ENCODE measurements around the gene GPR78.

GPR78 gene

DNA sequence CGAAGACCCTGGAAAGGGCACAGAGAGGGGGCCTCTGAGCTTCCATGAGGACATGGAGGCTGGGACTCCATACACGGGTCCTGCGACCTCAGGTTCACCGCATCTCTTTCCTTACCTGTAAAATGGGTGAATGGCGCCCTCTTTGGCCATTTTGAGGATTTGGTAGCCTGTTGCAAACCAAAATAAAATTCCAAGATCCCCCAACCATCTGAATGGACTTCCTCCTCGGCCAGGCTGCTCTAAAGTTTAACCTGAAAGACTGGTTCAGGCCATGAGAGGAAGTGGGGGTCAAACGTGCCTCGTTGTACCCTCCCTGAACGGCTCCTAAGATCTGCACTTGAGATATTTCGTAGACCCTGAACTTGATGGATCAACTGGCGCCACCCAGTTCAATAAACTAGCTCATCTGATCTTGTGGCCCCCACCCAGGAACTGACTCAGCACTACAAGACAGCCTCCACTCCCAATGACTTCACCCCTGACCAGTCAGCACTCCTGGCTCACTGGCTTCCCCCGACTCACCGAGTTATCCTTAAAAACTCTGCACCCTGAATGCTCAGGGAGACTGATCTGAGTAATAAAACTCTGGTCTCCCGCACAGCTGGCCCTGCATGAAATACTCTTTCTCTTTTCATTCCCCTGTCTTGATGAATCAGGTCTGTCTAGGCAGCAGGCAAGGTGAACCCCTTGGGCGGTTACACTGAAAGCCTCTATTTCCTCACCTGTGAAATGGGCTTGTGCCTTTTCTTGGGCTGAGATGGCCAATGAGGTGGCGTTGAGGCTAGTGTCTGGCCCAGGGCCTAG lies 32.9 kb upstream of the GPR78 start:
- DNase-seq (ENCODE audit: low read depth in 2 of 2) = no peak

DNA sequence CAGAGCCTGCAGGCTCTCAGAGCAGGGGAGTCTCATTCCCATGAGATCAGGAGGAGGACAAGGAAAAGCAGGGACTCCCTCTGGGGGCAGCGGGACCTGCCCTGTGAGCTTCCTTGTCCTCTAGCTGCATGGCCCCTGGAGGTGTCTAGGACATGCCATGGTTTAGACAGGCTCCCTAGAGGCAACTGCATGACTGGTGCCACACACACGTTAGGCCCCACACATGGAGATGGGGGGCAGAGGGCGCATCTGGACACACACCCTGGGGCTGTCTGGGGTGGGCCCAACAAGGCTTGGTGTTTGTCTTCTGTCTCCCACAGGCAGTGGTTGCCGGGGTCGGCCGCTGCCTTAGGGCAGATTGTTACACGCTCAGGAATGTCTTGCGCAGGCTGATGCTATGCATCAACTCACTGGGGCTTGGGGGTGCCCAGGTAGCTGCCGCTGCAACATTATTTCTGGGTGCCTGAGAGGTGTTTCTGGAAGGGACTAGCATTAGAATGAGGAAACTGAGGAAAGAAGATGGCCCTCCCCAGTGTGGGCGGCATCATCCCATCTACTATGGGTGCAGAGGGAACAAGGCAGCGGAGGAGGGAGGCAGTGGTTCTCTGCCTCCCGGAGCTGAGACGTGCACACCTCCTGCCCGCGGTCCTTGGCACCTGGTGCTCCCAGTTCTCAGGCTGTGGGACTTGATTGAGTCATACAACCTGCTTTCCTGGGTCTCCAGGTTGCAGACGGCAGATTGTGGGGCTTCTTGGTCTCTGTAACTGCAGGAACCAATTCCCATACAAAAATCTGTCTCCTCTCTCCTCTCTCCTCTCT lies 32.1 kb upstream of the GPR78 start:
- DNase-seq (ENCODE audit: low read depth in 2 of 2) = no peak

DNA sequence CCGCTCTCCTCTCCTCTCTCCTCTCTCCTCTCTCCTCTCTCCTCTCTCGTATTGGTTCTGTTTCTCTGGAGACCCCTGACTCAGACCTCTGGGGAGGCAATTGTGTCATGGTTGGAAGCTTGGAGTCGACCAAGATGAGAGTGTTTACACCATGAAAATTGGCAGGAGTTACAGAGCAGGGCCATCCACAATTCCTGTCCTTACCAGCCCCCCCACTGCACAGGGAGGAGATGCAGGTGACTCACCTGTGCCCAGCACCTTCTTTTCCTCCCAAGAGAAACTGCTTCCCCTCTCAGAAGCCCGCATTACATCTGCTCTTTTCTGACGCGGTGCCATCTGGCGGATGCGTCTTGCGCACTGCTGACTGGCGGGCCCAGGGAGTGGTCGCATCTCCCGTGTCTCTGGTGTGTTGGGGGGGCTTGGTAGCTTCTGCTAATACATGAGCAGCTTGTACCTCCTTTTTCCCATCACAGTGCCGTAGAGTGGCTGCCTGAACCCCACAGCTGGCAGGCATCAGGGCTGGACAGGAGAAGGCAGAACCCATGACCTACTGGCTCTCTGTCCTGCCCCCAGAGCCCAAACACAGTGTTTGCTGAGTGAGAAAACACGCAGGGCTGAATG lies 31.4 kb upstream of the GPR78 start:
- DNase-seq (ENCODE audit: low read depth in 2 of 2) = no peak

DNA sequence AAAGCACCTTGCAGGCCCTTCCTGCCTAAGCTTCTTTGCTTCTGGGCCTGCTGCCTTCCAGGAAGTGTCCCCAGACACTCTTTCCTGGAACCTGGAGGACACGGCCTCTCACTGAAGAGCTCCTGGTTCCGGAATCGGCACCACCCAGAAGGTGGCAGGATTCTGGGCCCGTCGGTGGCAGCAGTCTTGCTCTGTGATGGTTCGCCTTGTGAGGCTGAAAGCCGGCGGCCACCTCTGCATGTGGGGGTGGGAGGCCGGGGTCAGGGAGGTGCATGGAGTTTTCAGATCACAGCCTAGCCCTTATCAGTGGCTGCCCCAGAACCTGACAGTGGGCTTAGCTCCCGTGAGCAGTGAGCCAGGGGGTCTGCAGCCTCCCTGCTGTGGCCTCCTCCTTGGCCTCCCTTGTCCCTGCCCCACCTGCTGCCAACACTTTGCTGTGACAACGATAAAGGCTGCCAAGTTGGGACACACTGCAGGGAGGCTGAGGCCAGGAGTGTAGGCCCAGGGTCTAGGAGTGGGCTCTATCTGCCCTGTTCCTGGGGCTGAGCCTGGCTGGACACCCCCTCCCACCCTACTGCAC lies 30.8 kb upstream of the GPR78 start:
- DNase-seq (ENCODE audit: low read depth in 2 of 2) = no peak

DNA sequence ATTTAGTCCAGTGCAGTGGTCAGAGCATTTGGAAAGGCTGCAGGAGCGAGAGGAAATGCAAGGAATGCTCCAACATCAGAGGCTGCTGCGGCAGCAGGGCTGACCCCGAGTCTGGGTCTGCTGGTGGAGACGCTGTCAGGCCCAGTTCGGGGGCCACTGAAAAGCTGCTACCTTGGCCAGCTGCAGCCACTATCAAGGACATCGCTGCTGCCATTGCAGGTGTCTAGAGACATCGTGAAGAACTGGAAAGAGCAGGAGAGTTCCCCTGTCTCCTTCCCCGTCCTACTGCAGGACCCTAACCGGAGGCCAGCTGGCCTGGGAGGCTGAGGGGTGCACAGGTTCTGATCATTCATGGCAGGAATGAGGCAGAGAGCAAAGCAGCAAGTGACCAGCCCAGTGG lies 29.5 kb upstream of the GPR78 start:
- DNase-seq (ENCODE audit: low read depth in 2 of 2) = no peak

DNA sequence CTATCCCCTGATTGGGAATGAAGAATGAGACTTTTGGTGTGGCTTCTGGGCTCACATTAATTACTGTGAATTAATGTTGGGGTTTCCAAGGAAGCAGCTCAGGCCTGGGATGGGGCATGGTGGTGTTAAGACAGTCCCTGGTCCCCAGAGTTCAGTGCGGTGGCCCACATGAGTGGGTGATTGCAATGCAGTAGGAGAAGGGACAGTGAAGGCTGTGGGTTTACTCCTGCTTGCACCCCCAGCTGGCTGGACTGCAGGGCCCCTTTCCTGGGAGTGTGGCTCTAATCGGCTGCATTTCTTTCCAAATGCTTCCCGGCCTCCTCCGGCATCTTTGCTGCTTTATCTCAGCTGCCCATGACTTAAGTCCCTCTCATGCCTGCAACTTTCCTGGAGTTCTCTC lies 28.2 kb upstream of the GPR78 start:
- no peak for DNase-seq (ENCODE audit: low read depth in 2 of 2)

DNA sequence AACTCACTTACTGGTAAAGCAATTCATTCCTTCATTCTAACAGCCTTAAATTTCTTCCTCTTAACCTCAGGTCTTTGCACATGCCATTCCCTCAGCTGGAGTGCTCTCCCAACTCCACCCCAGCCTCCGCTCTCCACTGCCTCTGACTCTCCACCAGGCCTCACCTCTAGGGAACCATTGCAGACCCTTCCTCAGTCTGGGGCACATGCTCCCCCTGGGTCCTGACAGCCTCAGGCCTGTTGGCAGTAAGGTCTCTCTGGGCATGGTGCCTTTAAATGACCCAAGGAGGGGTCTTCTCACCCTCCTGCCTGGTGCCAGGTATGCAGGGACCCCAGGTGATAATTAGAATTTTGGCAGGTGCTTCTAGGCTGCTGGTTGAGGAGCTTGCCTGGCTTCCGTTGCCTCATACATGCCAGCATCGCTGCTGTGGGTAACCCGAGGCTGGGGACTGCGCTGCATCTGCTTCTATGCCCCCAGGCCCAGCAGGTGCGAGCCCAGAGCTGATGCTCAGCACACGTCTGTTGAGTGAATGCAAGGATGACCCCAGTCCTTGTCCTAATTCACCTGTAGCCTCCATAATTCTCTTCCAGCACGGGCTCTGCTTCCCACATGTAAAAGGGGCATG lies 27.5 kb upstream of the GPR78 start:
- DNase-seq (ENCODE audit: low read depth in 2 of 2) = no peak

DNA sequence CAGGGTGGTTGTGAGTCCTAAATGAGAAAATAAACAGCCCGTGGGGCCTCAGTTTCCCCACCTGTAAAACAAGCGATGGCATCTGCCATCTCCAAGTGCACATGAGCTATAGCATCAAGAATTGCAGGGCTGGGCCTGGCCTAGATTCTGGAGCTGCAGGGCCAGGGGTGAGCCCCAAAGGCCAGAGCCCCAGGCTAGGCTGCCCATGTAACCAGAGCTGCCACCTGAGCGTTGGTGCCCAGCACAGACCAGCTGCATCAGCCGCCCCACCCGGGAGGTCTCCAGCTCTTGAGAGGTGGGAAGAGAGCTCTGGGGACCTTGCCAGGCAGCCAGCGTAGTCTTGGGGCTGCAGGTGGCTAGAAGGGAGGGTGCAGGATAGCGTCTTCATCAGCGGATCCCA lies 27.0 kb upstream of the GPR78 start:
- DNase-seq (ENCODE audit: low read depth in 2 of 2) = no peak

DNA sequence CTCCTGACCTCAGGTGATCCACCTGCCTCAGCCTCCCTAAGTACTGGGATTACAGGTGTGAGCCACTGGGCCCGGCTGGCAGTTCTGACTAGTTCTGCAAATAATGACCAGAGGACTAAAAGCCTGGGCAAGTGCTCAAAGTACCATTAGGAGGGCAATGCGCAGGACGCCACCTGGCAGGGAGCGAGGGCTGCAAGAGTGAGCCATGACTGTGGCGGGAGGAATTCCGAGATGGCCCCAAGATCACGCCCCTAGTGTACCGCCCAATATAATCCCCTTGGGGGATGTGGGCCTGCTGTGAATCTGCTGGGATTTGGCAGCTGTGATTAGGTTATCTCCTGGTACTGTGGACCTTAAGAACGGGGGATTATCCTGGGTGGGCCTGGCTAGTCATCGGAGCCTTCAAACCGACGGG lies 26.2 kb upstream of the GPR78 start:
- DNase-seq (ENCODE audit: low read depth in 2 of 2) = no peak

DNA sequence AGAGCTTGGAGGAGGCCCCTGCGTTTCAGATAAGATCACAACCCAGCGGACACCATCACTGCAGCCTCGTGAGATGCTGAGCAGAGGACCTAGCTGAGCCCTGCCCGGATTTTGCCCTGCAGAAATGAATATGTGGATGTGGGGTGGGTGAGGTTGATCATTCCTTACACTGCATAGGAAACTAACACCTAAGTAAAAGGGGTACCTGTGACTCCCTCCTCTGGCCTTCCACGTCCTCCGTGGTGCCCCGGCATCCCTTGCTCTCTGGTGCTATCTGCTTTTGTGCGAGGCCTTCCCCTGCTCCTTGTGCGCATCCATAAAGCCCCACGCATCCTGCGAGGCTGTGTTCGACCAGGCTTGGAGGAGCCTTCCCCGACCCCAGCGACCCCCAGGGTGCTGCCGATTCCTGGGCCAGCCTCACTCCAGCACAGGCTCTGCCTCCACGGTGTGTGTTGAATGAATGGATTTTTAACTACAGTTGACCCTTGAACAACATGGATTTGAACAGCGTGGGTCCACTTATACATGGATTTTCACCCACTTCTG lies 25.6 kb upstream of the GPR78 start:
- DNase-seq (ENCODE audit: low read depth in 2 of 2) = no peak

DNA sequence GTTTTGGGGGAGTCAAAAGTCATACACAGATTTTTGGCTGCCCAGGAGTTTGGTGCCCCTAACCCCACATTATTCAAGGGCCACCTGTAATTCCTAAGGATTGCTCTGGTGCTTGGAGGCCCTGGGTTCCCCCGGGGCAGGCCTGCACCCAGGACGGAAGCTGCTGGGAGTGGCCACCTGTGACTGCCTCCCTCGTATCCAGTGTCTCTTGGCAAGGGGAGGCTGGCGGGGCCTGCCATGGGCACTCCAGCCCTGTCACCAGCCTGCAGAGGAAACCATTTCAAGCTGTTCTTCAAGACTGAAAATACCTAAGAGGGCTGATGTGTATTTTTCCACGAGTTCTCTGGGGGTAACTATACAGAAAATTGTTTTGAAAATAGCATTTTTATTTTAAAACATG lies 24.5 kb upstream of the GPR78 start:
- DNase-seq (ENCODE audit: low read depth in 2 of 2) = no peak

DNA sequence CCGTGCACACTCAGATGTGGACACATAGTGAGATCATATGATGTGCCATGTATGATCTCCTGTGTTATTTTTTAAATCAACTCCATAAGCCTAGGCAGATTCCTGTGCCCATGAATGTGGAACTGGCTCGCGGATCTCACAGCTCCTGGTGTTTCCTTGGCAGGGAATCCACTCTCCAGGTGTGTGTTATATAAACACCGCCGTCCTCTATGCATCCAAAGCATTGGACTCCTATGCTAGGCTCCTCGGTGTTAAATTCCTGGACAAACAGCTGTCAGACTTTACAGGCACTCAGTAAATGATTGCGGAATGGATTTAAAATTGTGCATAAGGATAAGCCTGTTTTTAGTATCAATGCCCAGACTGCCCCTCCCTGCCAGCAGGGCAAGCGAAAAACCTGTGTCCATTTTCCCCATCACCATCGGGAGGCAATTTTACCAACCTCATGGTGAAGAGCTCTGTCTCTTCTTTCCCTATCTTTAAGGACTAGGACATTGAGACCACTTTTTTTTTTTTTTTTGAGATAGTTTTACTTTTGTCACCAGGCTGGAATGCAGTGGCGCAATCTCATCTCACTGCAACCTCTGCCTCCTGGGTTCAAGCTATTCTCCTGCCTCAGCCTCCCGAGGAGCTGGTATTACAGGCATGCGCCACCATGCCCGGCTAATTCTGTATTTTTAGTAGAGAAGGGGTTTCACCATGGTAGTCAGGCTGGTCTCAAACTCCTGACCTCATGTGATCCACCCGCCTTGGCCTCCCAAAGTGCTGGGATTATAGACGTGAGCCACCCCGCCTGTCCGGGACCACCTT lies 23.6 kb upstream of the GPR78 start:
- no peak for DNase-seq (ENCODE audit: low read depth in 2 of 2)

DNA sequence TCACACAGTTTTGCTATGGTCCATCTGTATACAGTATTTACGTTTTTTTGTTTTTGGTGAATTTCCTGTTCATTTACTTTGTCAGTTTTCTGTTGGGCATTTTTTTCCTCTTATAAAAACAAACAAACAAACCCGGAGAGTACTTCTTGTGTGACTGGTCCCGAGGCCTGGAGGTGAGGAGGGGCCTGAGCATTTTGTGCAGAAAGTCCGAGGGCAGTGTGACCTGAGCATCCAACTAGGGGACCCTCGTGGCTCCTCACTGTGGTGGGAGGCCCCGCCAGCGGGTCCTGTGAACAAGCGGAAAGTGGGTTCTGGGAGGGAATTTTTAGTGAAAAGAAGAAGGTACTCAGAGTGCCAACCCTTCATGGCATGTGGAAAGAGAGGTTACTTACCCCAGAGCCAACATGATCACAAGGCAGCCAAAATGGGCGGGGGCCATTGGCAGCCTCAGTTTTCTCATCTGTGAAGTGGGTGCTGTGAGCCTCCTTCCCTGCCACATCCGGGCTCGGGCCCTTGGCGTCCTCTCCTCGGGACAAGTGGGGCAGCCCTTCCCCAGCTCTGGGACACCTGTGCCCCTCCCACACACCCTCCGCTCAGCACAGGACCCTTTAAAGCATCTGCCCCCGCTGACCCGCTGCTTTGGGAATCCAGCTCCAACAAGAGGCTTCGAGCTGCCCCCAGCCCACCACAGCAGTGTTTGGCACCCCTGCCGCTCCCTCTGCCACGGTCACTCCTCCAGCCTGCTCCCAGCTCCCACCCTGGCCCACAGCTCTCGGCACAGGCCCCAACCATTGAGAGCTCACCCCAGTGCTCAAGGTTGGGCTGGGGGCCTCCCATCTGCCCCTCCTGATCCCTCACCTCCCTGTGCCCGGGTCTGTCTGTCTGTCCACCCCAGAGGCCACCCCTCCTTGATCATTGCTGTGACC lies 22.8 kb upstream of the GPR78 start:
- no peak for DNase-seq (ENCODE audit: low read depth in 2 of 2)

DNA sequence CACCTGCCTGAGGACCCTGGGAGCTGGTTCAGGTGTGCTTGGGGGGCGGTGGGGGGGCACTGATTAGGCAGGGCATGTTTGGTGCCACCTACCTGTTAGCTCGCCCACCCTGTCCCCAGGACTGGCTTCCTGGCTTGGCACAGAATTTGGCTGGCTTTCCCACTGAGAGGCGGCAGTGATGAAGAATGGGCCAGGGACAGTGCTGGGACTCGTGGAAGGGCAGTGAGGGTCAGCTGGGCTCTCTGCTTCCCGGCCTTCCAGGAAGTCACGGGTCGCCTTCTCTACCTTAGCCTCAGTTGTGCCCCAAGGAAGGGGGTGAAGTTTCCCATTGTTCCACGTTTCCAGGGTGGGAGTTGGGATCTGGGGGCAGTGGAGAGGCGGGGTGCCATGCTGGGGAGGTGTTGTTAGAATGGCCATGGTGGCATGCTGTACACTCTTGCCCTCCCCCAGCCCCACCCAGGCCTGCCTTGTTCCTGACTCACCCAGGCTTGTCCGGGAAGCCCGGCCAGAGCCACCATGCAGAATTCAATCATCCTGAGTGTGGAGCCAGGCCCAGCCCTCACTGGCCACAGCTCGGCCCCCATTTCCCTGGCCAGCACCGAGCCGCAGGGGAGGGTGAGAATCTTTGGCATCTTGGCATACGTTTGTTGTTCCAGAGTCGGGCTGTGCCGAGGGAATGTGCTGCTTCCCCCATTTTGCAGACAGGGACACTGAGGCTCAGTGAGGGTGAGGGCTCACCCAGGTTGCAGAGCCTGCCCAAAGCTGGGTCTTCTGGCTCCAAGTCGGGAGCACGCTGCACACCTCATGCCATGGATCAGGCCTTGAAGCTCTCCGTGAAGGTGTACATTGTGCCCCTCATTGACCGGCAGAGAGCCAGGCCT lies 21.9 kb upstream of the GPR78 start:
- no peak for DNase-seq (ENCODE audit: low read depth in 2 of 2)

DNA sequence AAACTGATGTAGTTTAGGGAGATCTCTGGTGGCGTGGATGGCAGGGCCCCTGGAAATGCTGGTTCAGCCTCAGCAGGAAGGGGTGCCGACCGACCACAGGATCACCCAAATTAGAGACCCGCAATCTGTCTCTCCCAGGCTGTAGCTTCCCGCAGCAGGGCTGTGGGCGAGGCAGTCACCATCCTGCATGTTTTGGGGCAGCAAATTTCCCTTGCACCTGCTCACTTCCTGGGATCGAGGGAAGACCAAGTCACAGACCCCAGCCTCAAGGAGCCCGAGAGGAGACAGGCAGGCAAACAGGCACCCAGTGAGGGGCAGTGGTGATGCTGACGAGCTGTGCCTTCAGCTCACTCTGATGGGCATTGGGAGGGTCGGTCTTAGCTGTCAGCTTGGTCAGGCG lies 21.2 kb upstream of the GPR78 start:
- no peak for DNase-seq (ENCODE audit: low read depth in 2 of 2)

DNA sequence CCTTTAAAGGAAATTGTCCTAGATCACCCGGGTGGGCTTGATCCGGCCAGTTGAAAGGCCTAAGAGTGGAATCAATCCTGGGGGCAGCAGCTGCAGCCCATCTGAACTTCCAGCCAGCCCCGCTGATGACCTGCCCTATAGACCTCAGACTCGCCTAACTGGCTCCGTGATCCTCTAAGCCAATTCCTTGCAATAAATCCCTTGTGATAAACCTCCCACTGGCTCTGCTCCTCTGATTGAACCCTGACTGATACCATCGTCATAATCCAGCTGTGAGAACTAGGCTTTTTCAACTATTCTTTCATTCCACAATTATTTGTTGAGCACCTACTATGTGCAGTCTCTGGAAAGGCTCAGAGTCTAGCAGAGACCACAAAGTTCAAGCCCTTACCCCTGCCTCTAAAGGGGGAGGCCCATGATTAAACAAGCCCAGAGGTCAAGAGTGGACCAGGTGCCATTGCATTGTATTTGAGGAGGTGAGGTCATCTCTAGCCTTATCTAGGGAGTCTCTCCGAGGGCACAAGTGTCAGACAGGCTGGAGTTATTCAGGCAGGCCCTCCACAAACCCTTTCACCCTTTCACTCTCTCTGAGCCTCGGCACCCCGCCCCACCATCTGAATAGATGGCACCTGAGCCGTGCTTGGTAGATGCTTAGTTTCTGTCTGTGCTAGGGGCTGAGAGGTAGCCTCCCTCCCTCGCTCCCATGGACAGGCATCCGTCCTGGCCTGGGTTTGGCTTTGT lies 20.5 kb upstream of the GPR78 start:
- no peak for DNase-seq (ENCODE audit: low read depth in 2 of 2)

DNA sequence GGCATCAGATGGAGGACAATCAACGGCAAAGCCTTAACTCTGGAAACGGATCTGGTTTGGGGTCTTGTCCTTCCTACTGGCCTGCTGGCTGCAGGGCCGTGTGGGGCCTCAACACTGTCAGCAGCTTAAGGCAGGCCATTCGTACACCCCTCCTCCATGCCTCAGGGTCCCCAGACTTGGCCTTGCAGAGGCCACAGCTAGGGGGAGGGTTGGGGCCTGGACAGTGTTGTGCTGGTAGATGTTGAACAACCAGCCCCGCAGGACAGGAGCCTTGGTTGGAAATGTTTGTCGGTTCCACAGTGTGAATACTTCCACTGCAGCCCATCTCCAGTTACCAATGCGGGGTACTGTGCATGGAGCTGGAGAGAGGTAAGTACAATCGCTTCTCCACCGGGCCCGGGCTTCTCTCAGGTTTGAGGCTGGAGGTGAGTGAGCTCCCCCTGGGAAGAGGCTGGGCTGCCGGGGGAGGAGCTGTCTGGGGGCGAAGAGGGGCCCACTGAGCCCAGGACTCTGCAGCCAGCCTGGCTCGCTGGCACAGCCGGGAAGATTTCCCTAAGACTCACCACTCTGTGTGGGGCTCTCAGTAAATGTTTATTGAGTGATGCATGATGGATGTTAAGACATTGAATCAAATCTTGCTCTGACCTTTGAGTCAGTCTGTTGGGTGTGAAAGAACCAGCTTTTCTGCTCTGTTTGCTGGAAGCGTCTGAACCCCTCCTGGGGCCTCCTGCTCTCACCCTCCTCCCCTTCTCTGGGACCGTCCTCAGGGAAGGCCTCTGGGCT lies 19.7 kb upstream of the GPR78 start:
- no peak for DNase-seq (ENCODE audit: low read depth in 2 of 2)

Measured in stimulated activated CD4-positive, alpha-beta T cell treated with anti-CD3 and anti-CD28 coated beads, Interleukin-1b, Interleukin-23, amount 100 ng/mL, for 4 hours (primary cell).